HG03095 (cell line): ENCODE measurements around the gene SPATA19.

Source experiments
- ATAC-seq: cut with Tn5 transposase; IDR thresholded peaks from one replicate; pipeline ENCODE4 v1.9.1; 2021; ENCODE audit warnings: moderate library complexity; ENCODE audit not compliant: unreplicated experiment

SPATA19 gene

DNA sequence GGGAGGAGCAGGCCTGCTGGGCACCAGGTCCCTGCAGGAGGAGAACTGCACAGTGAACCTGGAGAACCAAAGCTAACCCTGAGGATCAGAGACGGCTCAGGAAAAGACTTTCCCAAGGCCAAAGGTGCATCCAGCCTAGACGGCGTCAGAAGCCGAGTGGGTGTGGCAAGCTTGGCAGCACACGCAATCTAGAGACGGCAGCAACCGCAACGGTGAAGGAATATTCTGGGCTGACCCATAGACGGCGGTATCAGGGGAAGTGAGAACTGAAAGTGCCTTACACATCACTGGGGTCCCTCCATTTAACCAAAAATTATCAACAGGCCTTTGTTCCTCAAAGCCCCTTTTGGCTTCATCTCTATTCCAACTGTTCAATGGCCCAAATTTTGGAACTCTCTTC is 26.2 kb downstream of the SPATA19 start:
- no peak for ATAC-seq

GRCh38 chr11:133818302-133818701 is 27.0 kb downstream of the SPATA19 start:
- ATAC-seq: no peak

- no peak for ATAC-seq
Observed at GRCh38 chr11:133817449-133817848, 27.9 kb downstream of the SPATA19 start.

GRCh38 chr11:133816146-133816870 is 29.0 kb downstream of the SPATA19 start:
- ATAC-seq: no peak

- no peak for ATAC-seq
Observed at GRCh38 chr11:133815636-133816035, 29.7 kb downstream of the SPATA19 start.

DNA sequence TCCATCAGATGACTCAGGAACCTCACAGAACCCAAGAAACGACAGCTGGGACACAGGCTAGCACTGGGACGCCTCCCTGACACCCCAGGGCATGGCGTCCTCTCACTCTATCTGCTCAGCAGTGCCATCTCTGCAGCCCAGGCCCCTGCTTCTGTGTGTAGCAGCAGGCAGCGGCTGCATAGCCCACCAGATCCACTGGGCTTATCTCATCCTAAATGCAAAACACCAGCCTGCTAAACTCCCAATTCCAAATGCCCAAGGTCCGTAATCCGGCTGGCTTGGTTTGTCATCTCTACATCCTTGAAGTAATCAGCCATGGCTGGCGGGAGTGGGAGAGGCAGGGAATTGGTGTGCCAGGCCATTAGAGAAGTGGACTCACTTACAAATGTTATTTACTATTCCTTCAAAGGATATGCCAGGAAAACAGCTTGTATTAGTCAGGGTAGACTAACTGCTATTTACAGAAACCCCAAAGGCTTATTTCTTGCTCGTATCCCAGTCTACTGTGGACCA is 30.7 kb downstream of the SPATA19 start:
- no peak for ATAC-seq

- no peak for ATAC-seq
Observed at GRCh38 chr11:133811850-133812685, 33.2 kb downstream of the SPATA19 start.

GRCh38 chr11:133810766-133811165 is 34.5 kb downstream of the SPATA19 start:
- ATAC-seq: no peak

- ATAC-seq: no peak
Observed at GRCh38 chr11:133809569-133810491, 35.5 kb downstream of the SPATA19 start.

- ATAC-seq: no peak
Observed at GRCh38 chr11:133808393-133809140, 36.7 kb downstream of the SPATA19 start.

DNA sequence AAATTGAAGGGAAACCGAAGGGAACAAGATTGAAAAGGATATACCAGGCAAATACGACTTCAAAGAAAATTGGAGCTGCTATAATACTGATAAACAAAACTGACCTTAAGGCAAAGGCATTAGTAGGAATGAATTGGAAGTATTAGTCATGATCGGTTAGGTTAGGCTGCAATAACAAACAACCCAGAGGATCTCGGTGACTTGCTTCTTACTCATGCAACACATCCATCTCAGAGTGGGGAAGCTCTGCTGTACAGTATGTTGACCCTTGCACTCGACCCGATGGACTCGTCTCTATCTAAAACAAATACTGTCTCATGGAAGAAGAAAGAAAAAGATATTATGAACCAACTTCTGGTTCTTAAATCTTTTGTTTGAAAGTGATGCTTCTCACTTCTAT is 42.3 kb downstream of the SPATA19 start:
- ATAC-seq: no peak

DNA sequence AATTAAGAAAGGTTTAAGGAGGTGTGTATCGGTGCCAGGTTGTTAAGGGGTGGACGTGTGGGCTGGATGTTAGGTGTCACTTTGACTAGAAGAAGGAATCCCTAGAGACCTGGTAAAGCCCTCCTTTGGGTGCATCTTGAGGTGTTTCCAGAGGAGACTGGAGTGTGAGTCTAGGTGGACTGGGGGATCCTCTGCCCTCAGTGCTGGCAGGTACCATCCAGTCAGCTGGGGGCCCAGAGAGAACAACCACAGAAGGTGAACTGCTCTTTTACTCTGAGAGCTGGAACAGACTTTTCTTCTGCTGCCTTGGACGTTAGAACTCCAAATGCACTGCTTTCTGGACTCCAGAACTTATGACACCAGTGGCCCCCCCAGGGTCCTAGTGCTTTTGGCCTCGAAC is 44.0 kb downstream of the SPATA19 start:
- ATAC-seq: no peak

- ATAC-seq: no peak
Observed at GRCh38 chr11:133800666-133801065, 44.6 kb downstream of the SPATA19 start.

DNA sequence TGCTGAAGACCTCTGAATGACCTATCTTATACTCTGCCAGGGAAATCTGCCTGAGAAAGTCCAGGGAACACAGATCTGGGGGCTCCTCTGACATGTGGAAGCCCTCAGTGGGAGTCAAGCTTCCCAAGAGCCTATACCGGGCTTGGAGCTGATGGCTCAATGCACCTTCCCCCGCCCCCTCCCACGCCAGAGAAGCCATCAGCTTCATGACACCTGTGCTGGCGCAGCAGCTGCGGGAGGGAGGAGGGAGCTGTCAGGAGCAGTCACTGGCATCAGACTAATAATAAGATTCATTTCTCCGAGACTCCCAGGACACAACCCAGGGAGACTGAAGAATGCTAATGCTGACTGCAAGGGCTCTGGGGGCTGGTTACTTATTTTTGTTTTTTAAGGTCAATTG is 47.8 kb downstream of the SPATA19 start:
- ATAC-seq: no peak

DNA sequence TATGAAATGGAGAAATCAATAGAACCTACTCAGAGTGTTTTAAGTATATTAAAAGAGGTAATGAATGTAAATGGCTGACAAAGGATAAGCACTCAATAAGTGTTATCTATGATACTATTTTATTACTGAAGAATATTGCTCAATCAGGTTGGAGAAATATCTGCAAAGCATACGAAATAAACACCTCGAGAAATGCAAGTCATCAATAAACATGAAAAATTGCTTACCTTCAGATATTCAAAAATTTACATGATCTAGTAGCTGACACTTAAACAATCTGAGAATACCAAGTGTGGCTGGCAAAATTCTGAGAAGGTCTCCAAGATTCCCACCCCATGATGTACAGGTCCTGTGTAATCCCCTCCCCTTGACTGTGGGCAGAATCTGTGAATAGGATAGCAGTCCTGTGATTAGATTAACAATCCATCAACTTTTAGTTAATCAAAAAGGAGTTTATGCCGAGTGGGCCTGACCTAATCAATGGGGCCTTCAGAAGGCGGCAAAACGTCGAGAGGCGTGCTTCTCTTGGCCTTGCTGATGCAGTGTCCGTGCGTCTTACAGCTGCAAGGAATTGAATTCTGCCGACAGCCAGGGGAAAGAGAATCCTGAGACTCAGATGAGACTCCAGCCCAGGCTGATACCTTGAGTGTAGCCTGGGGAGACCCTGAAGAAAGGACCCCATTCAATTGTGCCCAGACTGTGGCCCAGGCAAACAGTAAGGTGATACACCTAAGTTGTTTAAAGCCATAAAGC is 49.1 kb downstream of the SPATA19 start:
- ATAC-seq: no peak

DNA sequence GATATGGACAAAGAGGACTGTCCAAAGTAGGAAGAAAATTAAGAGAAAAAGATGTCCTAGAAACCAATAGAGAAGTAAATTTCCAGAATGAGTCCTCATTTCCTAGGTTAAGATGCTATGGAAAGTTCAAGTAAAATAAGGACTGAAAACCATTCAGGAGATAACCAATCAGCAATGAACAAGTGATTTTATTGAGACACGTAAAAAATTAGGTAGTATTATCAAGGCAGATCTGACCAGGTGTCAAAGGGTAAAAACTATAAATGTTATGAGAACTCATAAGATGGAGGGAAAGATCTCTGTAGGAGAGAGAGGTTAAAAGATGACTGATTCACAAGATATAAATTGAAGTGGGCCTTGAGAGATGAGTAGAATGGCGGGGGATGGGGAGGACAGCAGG is 50.2 kb downstream of the SPATA19 start:
- ATAC-seq: no peak

- no peak for ATAC-seq
Observed at GRCh38 chr11:133794205-133794604, 51.1 kb downstream of the SPATA19 start.

DNA sequence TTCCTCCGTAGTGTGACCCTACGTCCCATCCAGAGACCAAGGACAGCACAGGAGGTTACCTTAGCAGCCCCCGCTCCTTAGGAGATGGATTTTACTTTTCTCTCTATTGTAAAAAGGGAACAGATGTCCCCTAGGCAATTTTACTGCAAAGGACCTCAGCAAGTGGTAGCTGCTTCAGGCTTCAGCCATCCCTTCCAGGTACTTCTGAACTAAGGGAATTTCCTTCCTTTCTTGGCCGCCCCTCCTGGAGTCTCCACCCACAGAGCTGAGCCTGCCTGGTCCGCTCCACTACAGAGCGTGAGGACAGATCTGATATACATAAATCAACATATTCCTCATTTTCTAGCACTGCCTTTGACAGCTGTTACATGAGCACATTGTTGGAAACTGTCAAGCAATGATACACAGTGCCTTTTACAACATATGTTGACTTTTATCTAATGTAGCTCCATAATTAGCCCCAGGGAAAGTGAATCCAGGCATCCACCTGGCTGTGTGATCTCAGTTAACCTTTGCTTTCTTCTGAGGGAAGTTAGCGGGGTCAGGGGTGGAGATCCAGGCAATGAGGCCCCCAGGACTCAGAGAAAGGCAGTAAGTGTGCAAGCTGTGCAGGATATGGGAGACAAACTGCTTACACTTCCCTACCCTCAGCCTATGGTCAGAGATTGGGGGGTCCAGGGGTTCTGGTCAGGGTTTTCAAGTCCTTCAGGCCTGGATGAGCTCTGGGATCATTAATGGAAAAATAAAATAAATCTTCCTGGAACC is 51.9 kb downstream of the SPATA19 start:
- no peak for ATAC-seq

GRCh38 chr11:133790995-133791394 is 54.3 kb downstream of the SPATA19 start:
- ATAC-seq: no peak
